Brain microvascular endothelial cell (primary cell): ENCODE results near the gene CERS3.

Experiments
- DNase-seq: peaks from one replicate; pipeline ENCODE4 v3.0.0-alpha.2; 2020
- H3K27ac ChIP-seq: fragments of 250-450 bp; sonication (Bioruptor Pico); 2 replicates; pipeline ENCODE4 v1.5.1; 2020; ENCODE audit warnings: mild to moderate bottlenecking, moderate library complexity
- H3K27me3 ChIP-seq: fragments of 250-450 bp; sonication (Bioruptor Pico); replicated peaks from 2 replicates; pipeline ENCODE4 v1.5.1; 2020; ENCODE audit warnings: mild to moderate bottlenecking
- H3K36me3 ChIP-seq: fragments of 250-450 bp; sonication (Bioruptor Pico); replicated peaks from 2 replicates; pipeline ENCODE4 v1.5.1; 2020; ENCODE audit warnings: mild to moderate bottlenecking
- H3K4me3 ChIP-seq: 2 replicates; pipeline ENCODE4 v1.5.1; 2011; ENCODE audit warnings: low read depth, mild to moderate bottlenecking, control low read depth, low read length, moderate library complexity
- in situ Hi-C: cut with HindIII; loops from 2 replicates; pipeline ENCODE4 v1.10.0; 2017; ENCODE audit warnings: low sequenced_read_pairs, low pct_ligation_motif_present
- TF ChIP-seq, protein P1 (sequence below): IDR thresholded peaks from 2 replicates; pipeline ENCODE4 v1.5.1; 2011; ENCODE audit warnings: low read depth, mild to moderate bottlenecking, moderate library complexity, low read length, control low read depth, inconsistent platforms; ENCODE audit errors: missing control alignments

Gene CERS3

DNA sequence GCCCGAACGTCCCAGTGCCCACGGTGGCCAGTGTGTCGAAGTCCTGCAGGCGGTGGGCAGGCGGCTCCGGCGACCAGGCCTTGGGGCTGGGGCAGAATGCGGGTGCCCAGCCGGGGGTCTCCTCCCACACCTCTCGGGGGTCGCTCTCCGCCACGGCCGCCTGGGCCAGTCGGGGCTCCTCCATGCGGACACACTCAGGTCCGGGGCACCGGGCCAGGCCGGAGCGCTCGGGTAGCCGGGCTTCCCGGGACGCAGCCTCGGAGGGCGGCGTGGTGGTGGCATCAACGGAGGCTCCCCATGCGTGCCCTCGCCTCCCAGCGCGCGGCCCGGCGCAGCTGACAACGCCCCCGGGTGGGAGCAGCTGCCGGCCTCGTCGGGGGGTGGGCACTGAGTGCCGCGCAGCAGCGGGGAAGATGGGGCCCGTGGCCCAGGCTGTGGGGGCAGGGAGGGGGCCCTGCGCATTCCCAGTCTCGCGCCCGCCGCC, 30.1 kb upstream of the CERS3 start:
- no peak for DNase-seq
- in situ Hi-C loops: no loop called here
- H3K27me3 ChIP-seq: no peaks in the 10 kb centered on the region
- H3K4me3 ChIP-seq: no peak overlapping the region
- TF ChIP-seq, protein P1, sequence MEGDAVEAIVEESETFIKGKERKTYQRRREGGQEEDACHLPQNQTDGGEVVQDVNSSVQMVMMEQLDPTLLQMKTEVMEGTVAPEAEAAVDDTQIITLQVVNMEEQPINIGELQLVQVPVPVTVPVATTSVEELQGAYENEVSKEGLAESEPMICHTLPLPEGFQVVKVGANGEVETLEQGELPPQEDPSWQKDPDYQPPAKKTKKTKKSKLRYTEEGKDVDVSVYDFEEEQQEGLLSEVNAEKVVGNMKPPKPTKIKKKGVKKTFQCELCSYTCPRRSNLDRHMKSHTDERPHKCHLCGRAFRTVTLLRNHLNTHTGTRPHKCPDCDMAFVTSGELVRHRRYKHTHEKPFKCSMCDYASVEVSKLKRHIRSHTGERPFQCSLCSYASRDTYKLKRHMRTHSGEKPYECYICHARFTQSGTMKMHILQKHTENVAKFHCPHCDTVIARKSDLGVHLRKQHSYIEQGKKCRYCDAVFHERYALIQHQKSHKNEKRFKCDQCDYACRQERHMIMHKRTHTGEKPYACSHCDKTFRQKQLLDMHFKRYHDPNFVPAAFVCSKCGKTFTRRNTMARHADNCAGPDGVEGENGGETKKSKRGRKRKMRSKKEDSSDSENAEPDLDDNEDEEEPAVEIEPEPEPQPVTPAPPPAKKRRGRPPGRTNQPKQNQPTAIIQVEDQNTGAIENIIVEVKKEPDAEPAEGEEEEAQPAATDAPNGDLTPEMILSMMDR: no peak
- H3K36me3 ChIP-seq: no peaks in the 10 kb centered on the region
- H3K27ac ChIP-seq: no peak overlapping the region

DNA sequence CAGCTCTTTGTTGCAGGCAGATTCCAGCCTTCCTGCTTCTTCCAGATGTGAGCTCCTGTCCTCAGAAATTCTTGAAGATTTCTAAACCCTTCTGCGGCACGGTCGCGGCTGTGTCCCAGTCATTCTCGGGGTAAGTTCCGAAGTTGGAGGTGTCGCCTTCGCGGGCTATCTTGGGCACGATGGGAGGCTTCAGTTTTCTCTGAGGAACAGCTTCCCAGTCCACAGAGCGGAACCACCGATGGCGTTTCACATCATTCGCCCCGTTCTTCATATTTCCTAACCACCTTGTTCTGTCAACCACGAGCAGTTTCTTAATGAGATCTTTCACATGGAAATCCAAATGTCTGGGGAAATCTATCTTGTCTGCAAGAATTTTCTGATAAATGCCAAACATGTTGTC, 24.7 kb upstream of the CERS3 start:
- in situ Hi-C loops: no loop called here
- H3K27ac ChIP-seq: no peak overlapping the region
- H3K4me3 ChIP-seq: no peak overlapping the region
- TF ChIP-seq, protein P1: no peak
- DNase-seq: no peak
- peaks cover 2% of the 10 kb centered on the region for H3K36me3 ChIP-seq
- no peaks in the 10 kb centered on the region for H3K27me3 ChIP-seq

DNA sequence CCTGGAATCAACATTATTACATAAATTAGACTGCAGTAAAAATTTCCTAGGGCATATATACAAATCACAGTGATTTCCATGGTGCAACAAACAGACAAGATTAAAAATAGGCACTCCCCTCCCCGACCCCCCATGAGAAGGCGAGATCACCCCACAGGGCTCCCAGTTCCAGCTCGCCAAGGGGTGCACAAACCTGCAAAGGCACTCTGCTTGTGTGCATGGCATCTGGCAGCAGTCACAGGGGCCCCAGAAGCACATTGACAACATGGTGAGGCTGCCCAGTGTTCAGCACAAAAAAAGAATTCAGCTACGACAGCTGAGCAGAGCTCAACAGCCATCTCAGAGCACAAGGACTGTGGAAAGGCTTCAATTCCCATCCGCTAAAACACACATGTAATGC, 19.2 kb upstream of the CERS3 start:
- in situ Hi-C loops: no loop called here
- H3K4me3 ChIP-seq: no peak overlapping the region

DNA sequence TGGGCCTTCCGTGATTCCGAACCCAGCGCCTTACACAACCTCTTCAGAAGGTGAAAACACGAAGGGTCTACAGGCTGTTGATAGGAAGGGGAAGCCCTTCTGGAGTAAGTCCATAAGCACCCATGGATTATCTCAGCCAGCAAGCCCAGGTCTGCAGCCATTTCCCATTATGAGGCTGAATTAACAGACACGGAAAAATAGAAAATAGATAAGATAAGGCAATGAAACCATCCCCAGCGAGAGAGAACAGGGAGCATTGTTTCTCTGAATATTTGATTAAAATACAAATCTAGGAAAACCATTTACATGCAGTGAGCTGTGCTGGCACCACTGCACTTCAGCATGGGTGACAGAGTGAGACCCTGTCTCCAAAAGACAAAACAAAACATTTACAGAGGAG, 16.2 kb upstream of the CERS3 start:
- no peak for DNase-seq
- TF ChIP-seq, protein P1: no peak
- in situ Hi-C loops: no loop called here
- H3K36me3 ChIP-seq: no peaks in the 10 kb centered on the region
- no peak overlapping the region for H3K4me3 ChIP-seq
- no peak overlapping the region for H3K27ac ChIP-seq
- peaks cover 2% of the 10 kb centered on the region for H3K27me3 ChIP-seq

More for the DNA sequence above, 19.2 kb upstream of the CERS3 start:
- peaks cover 2% of the 10 kb centered on the region for H3K27me3 ChIP-seq
- no peak overlapping the region for H3K27ac ChIP-seq
- TF ChIP-seq, protein P1: no peak
- H3K36me3 ChIP-seq: no peaks in the 10 kb centered on the region
- DNase-seq: no peak

DNA sequence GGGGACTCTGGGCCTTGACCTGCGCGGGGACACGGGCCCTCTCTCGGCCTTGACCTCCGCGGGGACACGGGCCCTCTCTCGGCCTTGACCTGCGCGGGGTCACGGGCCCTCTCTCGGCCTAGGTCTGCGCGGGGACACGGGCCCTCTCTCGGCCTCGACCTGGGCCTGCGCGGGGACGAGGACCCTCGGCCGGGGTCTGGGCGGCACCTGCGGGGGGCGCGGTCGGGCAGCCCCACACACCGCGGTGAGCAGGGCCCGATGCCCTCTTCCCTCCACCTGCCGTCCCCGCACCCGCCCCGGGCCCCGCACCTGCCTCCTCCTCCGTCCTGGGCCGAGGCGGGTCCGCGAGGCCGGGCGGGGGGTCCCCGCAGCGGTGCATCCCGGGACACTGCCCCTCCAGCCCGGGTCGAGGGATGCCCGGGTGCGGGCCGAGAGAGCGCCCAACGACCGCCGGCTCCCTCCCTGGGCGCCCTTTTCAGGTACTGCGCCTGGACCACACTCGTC, 15.6 kb upstream of the CERS3 start:
- in situ Hi-C loops: no loop called here
- H3K36me3 ChIP-seq: no peaks in the 10 kb centered on the region
- peaks cover 2% of the 10 kb centered on the region for H3K27me3 ChIP-seq
- TF ChIP-seq, protein P1: no peak
- DNase-seq: no peak
- H3K27ac ChIP-seq: no peak overlapping the region
- H3K4me3 ChIP-seq: no peak overlapping the region

DNA sequence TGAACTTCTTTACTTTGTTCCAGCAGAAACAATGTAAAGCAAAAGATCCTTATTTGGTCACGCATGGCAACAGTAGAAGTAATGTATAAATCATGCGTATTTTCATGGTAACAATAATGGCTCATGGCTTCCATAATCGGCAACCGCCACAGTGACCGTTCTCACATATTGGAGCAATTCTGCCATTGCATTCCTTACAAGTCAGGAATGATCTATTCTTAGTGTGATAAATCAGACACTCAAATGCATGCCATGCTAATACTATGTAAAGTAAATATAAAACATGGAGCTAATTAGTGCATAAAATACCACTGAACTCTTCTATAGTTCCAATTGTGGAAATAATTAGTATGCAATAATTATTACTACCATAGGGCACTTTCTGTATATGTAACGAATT, 13.5 kb upstream of the CERS3 start:
- peaks cover 2% of the 10 kb centered on the region for H3K27me3 ChIP-seq
- no peak for DNase-seq

More for the DNA sequence above, 13.5 kb upstream of the CERS3 start:
- no peak overlapping the region for H3K4me3 ChIP-seq
- no peak overlapping the region for H3K27ac ChIP-seq
- H3K36me3 ChIP-seq: no peaks in the 10 kb centered on the region
- in situ Hi-C loops: no loop called here
- TF ChIP-seq, protein P1: no peak
